Choroid plexus epithelial cell (primary cell): ENCODE results near the gene TBC1D5.
"Not testable (repeated sequence)": the region's sequence is repeated elsewhere in the genome, so short reads cannot be mapped to it uniquely, and the experiment has no call there.

ENCODE experiments used
- DNase-seq: peaks from one replicate; pipeline ENCODE4 v3.0.0-alpha.2; 2010; ENCODE audit warnings: low read depth
- H3K4me3 ChIP-seq: 2 replicates; pipeline ENCODE4 v1.5.1; 2011; ENCODE audit warnings: low read depth, mild to moderate bottlenecking, control low read depth, low read length, moderate library complexity
- TF ChIP-seq, protein P1 (sequence below): conservative IDR thresholded peaks from 2 replicates; pipeline ENCODE4 v1.5.1; 2011; ENCODE audit warnings: low read depth, mild to moderate bottlenecking, control low read depth, inconsistent platforms, low read length, moderate library complexity

TBC1D5 gene, protein sequence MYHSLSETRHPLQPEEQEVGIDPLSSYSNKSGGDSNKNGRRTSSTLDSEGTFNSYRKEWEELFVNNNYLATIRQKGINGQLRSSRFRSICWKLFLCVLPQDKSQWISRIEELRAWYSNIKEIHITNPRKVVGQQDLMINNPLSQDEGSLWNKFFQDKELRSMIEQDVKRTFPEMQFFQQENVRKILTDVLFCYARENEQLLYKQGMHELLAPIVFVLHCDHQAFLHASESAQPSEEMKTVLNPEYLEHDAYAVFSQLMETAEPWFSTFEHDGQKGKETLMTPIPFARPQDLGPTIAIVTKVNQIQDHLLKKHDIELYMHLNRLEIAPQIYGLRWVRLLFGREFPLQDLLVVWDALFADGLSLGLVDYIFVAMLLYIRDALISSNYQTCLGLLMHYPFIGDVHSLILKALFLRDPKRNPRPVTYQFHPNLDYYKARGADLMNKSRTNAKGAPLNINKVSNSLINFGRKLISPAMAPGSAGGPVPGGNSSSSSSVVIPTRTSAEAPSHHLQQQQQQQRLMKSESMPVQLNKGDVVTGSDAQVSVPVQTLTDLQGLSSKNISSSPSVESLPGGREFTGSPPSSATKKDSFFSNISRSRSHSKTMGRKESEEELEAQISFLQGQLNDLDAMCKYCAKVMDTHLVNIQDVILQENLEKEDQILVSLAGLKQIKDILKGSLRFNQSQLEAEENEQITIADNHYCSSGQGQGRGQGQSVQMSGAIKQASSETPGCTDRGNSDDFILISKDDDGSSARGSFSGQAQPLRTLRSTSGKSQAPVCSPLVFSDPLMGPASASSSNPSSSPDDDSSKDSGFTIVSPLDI

DNA sequence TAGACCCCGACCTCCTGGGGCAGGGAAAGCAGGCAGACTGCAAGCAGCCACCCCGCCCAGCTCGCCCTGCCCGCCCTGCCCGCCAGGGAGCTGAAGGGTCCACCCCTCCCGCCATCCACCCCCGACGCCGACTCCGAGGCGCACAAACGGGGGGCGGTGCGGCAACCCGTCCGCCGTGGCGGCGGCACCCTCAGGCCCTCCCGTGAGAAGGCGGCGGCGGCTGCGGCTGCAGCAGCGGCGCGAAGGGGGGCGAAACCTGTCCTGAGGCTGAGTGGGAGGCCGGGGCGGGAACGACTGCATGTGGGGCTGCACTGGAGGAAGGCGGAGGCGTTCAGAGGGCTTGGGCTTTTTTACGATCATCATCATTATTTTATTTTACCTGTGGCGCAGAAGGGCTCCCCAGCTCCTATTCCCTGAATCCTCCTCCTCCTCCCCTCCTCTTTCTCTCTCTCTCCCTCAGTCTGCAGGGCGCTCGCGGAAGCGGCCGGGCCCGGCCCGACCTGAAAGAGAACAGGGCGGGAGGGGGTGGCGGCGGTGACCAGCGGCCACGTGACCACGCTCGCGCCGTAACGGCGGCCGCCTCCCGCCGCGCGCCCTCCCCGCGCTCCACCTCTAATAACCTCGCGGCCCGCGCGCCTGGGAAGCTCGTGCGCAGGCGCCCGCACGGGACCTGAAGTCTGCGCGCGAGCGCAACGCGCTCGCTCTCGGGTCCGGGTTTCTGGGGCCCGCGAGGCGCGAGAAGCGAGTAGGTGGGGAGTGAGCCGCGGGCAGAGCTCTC is at the start of gene TBC1D5:
Gene TBC1D5, minus strand, starts transcription at position 530 of the 778 bp plus-strand sequence. CDS start 234,061 bp downstream, outside the sequence.
- H3K4me3 ChIP-seq: peak within 1 kb of the TSS; percentile 75
- peak; percentile 99 for DNase-seq
- TF ChIP-seq, protein P1, sequence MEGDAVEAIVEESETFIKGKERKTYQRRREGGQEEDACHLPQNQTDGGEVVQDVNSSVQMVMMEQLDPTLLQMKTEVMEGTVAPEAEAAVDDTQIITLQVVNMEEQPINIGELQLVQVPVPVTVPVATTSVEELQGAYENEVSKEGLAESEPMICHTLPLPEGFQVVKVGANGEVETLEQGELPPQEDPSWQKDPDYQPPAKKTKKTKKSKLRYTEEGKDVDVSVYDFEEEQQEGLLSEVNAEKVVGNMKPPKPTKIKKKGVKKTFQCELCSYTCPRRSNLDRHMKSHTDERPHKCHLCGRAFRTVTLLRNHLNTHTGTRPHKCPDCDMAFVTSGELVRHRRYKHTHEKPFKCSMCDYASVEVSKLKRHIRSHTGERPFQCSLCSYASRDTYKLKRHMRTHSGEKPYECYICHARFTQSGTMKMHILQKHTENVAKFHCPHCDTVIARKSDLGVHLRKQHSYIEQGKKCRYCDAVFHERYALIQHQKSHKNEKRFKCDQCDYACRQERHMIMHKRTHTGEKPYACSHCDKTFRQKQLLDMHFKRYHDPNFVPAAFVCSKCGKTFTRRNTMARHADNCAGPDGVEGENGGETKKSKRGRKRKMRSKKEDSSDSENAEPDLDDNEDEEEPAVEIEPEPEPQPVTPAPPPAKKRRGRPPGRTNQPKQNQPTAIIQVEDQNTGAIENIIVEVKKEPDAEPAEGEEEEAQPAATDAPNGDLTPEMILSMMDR: no peak

- H3K4me3 ChIP-seq: no peak overlapping the region
- TF ChIP-seq, protein P1: no peak
- DNase-seq: no peak
Measured at GRCh38 chr3:17783426-17783825, 41.0 kb upstream of the TBC1D5 start.

- TF ChIP-seq, protein P1: no peak
- H3K4me3 ChIP-seq: no peak overlapping the region
Measured at GRCh38 chr3:17782751-17783150, 40.3 kb upstream of the TBC1D5 start.

DNA sequence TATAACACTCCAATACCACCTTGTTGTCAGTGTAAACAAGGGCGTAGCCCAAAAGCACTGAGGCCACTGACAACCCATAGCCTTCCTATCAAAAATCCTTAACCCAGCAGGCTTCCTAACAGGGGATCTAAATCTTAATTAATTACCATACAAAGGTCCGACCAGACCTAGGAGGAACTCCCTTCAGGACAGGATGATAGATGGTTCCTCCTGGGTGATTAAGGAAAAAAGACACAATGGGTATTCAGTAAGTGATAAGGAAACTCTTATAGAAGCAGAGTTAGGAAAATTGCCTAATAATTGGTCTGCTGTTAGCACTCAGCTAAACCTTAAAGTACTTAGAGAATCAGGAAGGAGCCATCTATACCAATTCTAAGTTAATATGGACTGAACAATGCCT is 37.9 kb upstream of the TBC1D5 start:
- H3K4me3 ChIP-seq, DNase-seq: not testable (repeated sequence)

More at GRCh38 chr3:17782751-17783150, 40.3 kb upstream of the TBC1D5 start:
- DNase-seq: no peak

GRCh38 chr3:17779304-17780250 is 37.1 kb upstream of the TBC1D5 start:
- not testable (repeated sequence) for DNase-seq, H3K4me3 ChIP-seq

- not testable (repeated sequence) for DNase-seq, H3K4me3 ChIP-seq
Measured at GRCh38 chr3:17777326-17777725, 34.9 kb upstream of the TBC1D5 start.

DNA sequence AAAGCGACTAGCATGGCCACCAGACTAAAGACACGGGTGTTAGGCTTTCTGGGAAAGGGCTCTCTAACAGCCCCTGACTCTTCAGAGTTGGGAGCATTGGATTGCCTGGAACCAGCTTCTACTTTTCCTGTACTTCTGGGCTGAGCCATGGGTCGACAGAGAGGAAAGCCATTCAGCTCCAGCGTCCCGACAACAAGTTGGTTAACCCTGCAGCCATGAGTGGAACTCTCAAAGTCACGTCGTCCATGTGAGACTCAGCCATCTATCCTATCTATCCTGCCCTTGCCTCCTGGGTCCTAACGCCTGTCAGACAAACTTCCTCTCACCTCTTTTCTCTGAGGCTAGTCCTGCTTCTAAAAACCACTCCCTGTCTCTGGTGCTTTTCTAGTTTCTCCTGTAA is 32.6 kb upstream of the TBC1D5 start:
- H3K4me3 ChIP-seq: no peak overlapping the region
- DNase-seq: no peak
- TF ChIP-seq, protein P1: no peak

- H3K4me3 ChIP-seq, DNase-seq: not testable (repeated sequence)
Measured at GRCh38 chr3:17774180-17774910, 31.9 kb upstream of the TBC1D5 start.
